ENCODE data around the gene RTP3. TPM values are rescaled to one million over a fixed set of nuclear protein-coding genes. Genes with fewer than 3 reads are reported as not detected.

The RTP3 gene
- total and polyA plus RNA-seq, 12 donors: not detected

- ATAC-seq: peak in 2 of 8 donors; percentile 12 to 17
- WGBS, 2 donors: 56 to 60% methylated on average over 9 of the region's 9 CpGs
- intact Hi-C loops (cut with DNase I): loop anchor here in 1 of 10 donors (5.0 kb wide), 1 partner anchor 55 kb away; no protein-coding TSS in a partner anchor
Measured at GRCh38 chr3:46496746-46497555, 825 bp upstream of the RTP3 start.

GRCh38 chr3:46498916-46499519 lies 1.2 kb downstream of the RTP3 start:
- intact Hi-C loops (cut with DNase I): loop anchor here in 1 of 10 donors (5.0 kb wide), 1 partner anchor 53 kb away; no protein-coding TSS in a partner anchor
- no peaks in the 10 kb centered on the region for H3K27me3 ChIP-seq
- peak in 5 of 8 donors; percentile 20 to 67 (median 29) for ATAC-seq
- H3K4me1 ChIP-seq: peaks cover 0 to 40% (median 11%) of the 10 kb centered on the region in 9 donors
- no peak overlapping the region for H3K27ac ChIP-seq
- WGBS, 2 donors: 65 to 70% methylated on average over 6 of the region's 6 CpGs
- no peak for DNase-seq
- TF ChIP-seq CTCF (IDR thresholded peaks at IDR 0.05): no peak
- no peaks in the 10 kb centered on the region for H3K36me3 ChIP-seq
- H3K4me3 ChIP-seq: no peak overlapping the region
- H3K9me3 ChIP-seq: no peaks in the 10 kb centered on the region

More at GRCh38 chr3:46496746-46497555, 825 bp upstream of the RTP3 start:
- DNase-seq: no peak
- Histone ChIP-seq H3K4me3 (no peak overlapping the region), H3K36me3 (no peaks in the 10 kb centered on the region), H3K9me3 (no peaks in the 10 kb centered on the region), H3K4me1 (peaks cover 0 to 30% (median 10%) of the 10 kb centered on the region in 9 donors), H3K27me3 (no peaks in the 10 kb centered on the region), H3K27ac (no peak overlapping the region)
- TF ChIP-seq CTCF (IDR thresholded peaks at IDR 0.05): peak in 6 of 9 donors; percentile 12 to 46 (median 28)

GRCh38 chr3:46500656-46501635 lies 3.2 kb downstream of the RTP3 start:
- Histone ChIP-seq H3K4me1 (peaks cover 0 to 35% (median 8%) of the 10 kb centered on the region in 9 donors), H3K27ac (no peak overlapping the region), H3K36me3 (no peaks in the 10 kb centered on the region), H3K27me3 (no peaks in the 10 kb centered on the region), H3K9me3 (no peaks in the 10 kb centered on the region), H3K4me3 (no peak overlapping the region)
- 62 to 70% methylated on average over 5 of the region's 5 CpGs for WGBS, 2 donors
- intact Hi-C loops (cut with DNase I): no loop called here
- DNase-seq (no peak), ATAC-seq (no peak)
- TF ChIP-seq CTCF (IDR thresholded peaks at IDR 0.05): no peak

GRCh38 chr3:46501702-46502101 lies 3.9 kb downstream of the RTP3 start:
- intact Hi-C loops (cut with DNase I): no loop called here
- Histone ChIP-seq H3K4me1 (peaks cover 0 to 28% (median 3%) of the 10 kb centered on the region in 9 donors), H3K27ac (no peak overlapping the region), H3K36me3 (no peaks in the 10 kb centered on the region), H3K4me3 (no peak overlapping the region), H3K27me3 (no peaks in the 10 kb centered on the region), H3K9me3 (no peaks in the 10 kb centered on the region)
- DNase-seq: no peak
- ATAC-seq: no peak
- WGBS, 2 donors: 77 to 81% methylated on average over 4 of the region's 4 CpGs
- no peak for TF ChIP-seq CTCF (IDR thresholded peaks at IDR 0.05)

Measured in heart right ventricle (tissue), 16 donors.